Raji (cell line): ENCODE results near the gene CIDEB.

Source experiments
- POLR2A ChIP-seq: IDR thresholded peaks from 2 replicates; pipeline ENCODE4 v1.6.1; 2011; ENCODE audit warnings: low read depth, low read length, control low read depth; ENCODE audit not compliant: insufficient read depth

Gene CIDEB

GRCh38 chr14:24321212-24321975 lies 13.6 kb upstream of the CIDEB start:
- TF ChIP-seq POLR2A = no peak

GRCh38 chr14:24317141-24317928 lies 9.6 kb upstream of the CIDEB start:
- TF ChIP-seq POLR2A = no peak

DNA sequence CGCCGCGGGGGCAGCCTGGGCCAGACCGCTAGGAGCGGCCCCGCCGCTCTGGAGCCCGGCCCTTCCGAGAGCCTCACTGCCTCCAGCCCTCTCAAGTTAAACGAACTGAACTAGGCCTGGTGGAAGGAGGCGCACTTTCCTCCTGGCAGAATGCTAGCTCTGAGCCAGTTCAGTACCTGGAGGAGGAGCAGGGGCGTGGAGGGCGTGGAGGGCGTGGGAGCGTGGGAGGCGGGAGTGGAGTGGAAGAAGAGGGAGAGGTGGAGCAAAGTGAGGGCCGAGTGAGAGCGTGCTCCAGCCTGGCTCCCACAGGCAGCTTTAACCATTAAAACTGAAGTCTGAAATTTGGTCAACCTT lies 8.8 kb upstream of the CIDEB start:
- no peak for TF ChIP-seq POLR2A

DNA sequence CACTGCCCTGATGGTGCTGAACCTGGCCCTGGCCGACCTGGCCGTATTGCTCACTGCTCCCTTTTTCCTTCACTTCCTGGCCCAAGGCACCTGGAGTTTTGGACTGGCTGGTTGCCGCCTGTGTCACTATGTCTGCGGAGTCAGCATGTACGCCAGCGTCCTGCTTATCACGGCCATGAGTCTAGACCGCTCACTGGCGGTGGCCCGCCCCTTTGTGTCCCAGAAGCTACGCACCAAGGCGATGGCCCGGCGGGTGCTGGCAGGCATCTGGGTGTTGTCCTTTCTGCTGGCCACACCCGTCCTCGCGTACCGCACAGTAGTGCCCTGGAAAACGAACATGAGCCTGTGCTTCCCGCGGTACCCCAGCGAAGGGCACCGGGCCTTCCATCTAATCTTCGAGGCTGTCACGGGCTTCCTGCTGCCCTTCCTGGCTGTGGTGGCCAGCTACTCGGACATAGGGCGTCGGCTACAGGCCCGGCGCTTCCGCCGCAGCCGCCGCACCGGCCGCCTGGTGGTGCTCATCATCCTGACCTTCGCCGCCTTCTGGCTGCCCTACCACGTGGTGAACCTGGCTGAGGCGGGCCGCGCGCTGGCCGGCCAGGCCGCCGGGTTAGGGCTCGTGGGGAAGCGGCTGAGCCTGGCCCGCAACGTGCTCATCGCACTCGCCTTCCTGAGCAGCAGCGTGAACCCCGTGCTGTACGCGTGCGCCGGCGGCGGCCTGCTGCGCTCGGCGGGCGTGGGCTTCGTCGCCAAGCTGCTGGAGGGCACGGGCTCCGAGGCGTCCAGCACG lies 8.2 kb upstream of the CIDEB start:
- TF ChIP-seq POLR2A = no peak

- TF ChIP-seq POLR2A = no peak
Observed at GRCh38 chr14:24315243-24315806, 7.5 kb upstream of the CIDEB start.

GRCh38 chr14:24314377-24315193 lies 6.8 kb upstream of the CIDEB start:
- no peak for TF ChIP-seq POLR2A

- no peak for TF ChIP-seq POLR2A
Observed at GRCh38 chr14:24313913-24314312, 6.1 kb upstream of the CIDEB start.

GRCh38 chr14:24312736-24313507 lies 5.1 kb upstream of the CIDEB start:
- TF ChIP-seq POLR2A = no peak

DNA sequence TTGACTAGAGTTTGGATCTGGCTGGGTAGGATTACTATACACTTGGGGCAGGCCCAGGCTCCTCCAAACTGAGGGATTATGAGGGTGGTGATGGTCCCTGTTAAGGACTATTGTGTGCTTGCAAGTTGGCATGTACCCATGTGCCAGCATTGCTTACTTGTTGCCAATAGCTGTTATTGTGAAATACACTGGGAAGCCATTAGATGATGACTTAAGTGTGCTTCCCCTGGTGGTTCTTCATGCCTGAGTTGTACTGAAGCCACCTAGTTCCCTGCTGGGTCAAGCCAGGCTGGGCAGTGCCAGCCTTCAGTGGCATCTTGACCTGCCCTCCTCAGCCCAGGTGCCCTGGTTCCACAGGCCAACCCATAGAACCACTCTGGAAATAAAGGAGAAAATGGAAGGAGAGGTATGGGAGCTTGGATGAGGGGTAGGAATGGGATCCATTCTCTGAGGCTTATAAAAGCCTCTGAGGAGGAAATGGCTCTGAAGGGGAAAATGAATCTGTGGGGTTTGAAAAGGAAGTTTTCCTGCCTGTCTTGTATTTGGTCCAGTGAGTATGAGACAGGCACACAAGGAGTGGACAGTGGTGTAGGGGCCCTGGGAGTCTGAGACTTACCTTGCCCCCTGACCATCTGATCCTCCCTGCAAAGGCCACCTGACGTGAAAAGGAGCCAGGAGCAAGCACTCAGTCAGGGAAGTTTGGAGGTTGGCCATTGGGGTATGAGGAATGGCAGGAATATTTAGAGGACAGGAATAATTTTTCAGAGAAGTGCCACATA lies 4.2 kb upstream of the CIDEB start:
- TF ChIP-seq POLR2A = no peak

GRCh38 chr14:24310646-24311604 lies 3.1 kb upstream of the CIDEB start, which contains the start of gene LTB4R:
LTB4R (plus strand) TSS chr14:24311502; CDS start chr14:24315652, 4,150 bp downstream.
- no peak for TF ChIP-seq POLR2A

DNA sequence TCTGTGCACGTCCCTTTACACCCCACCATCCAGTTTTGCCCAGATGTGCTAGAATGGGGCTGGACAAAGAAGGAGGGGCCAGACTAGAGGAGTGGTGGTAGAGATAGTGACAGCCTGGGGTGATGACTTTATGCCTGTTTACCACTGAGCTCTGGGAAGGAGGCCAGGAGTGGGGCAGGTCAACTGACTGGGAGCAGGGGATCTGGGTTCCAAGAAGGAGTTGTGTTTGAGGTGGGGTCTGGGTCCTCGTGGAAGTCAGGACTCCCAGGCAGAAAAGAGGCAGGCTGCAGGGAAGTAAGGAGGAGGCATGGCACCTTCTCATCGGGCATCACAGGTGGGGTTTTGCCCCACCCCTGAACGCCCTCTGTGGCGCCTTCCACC lies 2.5 kb upstream of the CIDEB start:
- TF ChIP-seq POLR2A = no peak
